HCT116 (cell line): Measurements from ENCODE around the gene SLC6A17.

ENCODE experiments used
- CTCF ChIP-seq, 3 experiments: fragments of 200-600 bp in 1 of 3; sonication (generic) in 1 of 3; IDR thresholded peaks in 2 of 3; conservative IDR thresholded peaks in 1 of 3; 2 replicates each; pipeline ENCODE4 v1.5.1; 2012 to 2017; ENCODE audit warnings: low read depth in 2 of 3, low read length in 2 of 3, antibody characterized with exemption in 1 of 3, borderline replicate concordance in 1 of 3, control low read depth in 1 of 3, mild to moderate bottlenecking in 1 of 3, mixed read lengths in 1 of 3, mixed run types in 1 of 3, moderate library complexity in 1 of 3; ENCODE audit not compliant: insufficient read depth in 1 of 3
- ELF1 ChIP-seq: IDR thresholded peaks from 2 replicates; pipeline ENCODE4 v1.6.1; 2012; ENCODE audit warnings: low read depth, borderline replicate concordance
- MAX ChIP-seq: IDR thresholded peaks from 2 replicates; pipeline ENCODE4 v1.6.1; 2012
- POLR2AphosphoS5 ChIP-seq: IDR thresholded peaks from 2 replicates; pipeline ENCODE4 v1.6.1; 2011; ENCODE audit warnings: mild to moderate bottlenecking, low read depth, low read length, moderate library complexity
- ZFX ChIP-seq: fragments of 450-650 bp; IDR thresholded peaks from 2 replicates; pipeline ENCODE4 v1.6.1; 2017
- ZNF274 ChIP-seq: fragments of 200-500 bp; sonication (Bioruptor generic); IDR thresholded peaks from 2 replicates; pipeline ENCODE4 v1.6.1; 2014; ENCODE audit warnings: mild to moderate bottlenecking, low read depth, low read length, inconsistent platforms

GRCh38 chr1:110158261-110158660 is 8.0 kb downstream of the SLC6A17 start:
- TF ChIP-seq CTCF (IDR thresholded peaks at IDR 0.05 in 2 of 3, conservative IDR thresholded peaks at IDR 0.05 in 1 of 3; ENCODE audit: borderline replicate concordance in 1 of 3, insufficient read depth in 1 of 3, low read depth in 2 of 3, low read length in 2 of 3) (no peak), ZNF274 (no peak), MAX (no peak), ZFX (no peak), ELF1 (no peak), POLR2AphosphoS5 (no peak)
